D721Med (cell line): ENCODE measurements around the gene NEDD4L.

Source experiments
- DNase-seq: peaks from one replicate; pipeline ENCODE4 v3.0.0; 2011; ENCODE audit warnings: low spot score; ENCODE audit not compliant: insufficient read length
- FAIRE-seq: peaks from 2 replicates; lab custom pipeline; 2011; peaks lifted over from hg19 to GRCh38; lab: Jason Lieb, UNC
- TF ChIP-seq, protein P1 (sequence below): IDR thresholded peaks from 2 replicates; pipeline ENCODE4 v1.5.1; 2012; ENCODE audit warnings: mild to moderate bottlenecking, control low read depth; ENCODE audit not compliant: insufficient read depth; ENCODE audit errors: missing control alignments

NEDD4L gene

DNA sequence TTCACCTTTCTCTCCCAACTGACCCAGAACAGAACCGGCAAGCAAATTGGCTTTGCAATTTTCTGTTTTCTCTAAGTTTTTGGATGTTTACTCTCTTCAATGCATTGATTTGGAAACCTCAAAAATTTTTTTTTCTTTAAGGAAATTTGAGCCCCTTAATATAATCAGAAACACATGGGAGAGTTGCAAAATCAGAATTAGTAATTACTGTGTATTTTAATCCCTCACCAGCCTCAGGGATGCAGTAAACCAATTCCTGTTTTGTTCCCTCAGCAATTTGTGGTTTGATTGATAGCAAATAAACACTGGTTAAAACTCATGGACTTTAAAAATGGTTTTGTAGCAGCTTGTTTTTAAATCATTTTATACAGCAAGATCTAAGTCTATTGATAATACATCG, 281.5 kb downstream of the NEDD4L start:
- no peak for FAIRE-seq
- TF ChIP-seq, protein P1, sequence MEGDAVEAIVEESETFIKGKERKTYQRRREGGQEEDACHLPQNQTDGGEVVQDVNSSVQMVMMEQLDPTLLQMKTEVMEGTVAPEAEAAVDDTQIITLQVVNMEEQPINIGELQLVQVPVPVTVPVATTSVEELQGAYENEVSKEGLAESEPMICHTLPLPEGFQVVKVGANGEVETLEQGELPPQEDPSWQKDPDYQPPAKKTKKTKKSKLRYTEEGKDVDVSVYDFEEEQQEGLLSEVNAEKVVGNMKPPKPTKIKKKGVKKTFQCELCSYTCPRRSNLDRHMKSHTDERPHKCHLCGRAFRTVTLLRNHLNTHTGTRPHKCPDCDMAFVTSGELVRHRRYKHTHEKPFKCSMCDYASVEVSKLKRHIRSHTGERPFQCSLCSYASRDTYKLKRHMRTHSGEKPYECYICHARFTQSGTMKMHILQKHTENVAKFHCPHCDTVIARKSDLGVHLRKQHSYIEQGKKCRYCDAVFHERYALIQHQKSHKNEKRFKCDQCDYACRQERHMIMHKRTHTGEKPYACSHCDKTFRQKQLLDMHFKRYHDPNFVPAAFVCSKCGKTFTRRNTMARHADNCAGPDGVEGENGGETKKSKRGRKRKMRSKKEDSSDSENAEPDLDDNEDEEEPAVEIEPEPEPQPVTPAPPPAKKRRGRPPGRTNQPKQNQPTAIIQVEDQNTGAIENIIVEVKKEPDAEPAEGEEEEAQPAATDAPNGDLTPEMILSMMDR = no peak
- DNase-seq = no peak

DNA sequence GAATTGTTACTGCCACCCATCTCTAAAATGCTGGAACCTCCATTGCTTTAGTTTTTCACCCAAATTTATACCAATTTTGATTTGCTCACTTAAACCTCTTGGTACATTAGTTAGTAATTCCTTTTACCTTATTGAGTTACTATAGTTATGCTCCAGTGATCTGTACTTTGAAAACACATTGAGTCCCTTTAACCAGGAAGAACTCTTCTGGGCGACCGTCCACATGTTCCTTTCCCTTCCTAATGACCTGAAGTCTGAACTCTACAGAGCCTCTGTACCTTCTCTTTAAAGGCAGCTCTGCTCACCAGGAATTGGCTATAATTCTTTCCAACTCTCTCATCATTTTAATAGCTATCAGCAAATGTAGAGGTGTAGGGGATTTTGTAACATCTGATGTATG, 290.0 kb downstream of the NEDD4L start:
- no peak for DNase-seq
- FAIRE-seq = no peak
- TF ChIP-seq, protein P1 = no peak

DNA sequence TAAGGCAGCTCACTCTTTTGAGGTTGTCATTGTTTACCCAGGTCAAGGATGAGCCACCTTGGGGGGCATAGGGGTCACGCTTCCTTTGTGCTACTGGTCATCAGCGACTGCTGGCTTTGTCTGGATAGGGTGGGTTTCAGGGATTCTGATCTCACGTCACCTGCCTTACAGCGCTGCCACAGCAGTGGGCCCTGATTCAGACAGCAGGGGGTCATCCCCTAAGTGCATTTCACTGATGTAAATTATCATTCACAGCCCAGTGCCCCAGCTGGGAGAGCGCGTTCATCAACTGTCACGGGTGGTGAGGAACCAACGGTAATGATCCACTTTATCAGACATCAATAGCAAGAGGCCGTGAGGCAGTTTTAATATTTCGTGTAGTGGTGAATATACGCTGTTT, 291.2 kb downstream of the NEDD4L start:
- TF ChIP-seq, protein P1 = no peak
- DNase-seq (no peak), FAIRE-seq (no peak)

DNA sequence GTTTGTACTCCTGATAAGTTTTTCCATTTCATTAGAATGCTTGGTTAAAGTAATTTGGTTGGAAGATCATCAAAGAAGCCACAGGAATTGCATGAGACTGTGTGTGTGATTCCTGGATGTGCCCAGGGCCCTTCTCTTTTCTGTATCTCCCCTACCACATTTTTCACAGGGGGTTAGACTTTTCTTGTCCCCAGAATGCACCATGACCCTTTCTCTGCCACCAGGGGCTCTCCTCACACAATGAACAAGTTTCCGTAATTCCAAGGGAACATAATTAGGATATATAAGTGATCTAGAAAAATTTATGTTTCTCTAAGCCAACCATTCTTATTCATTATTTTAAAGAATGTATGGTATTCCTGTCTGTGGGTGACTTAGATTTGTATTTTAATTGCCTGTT, 291.8 kb downstream of the NEDD4L start:
- TF ChIP-seq, protein P1 = peak; percentile 8
- FAIRE-seq (peak; percentile 95), DNase-seq (no peak)

DNA sequence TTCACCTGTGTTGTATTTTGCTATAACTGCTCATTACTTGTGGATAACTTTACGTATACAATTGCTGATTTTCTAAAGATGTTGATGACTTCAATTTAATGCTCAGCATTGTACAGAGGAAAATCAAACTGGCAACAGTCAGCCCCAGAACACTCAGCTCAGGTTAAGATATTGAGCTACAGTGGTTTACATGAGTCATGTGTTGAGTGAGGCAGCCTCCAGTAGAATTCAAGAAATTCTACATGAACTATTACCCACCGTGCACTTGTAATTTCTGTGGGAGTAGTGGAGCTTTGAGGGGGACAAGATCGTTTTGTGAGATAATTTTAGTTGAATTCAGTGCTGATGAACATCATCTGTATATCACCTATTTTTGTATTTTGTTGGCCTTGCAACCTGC, 292.6 kb downstream of the NEDD4L start:
- no peak for DNase-seq
- TF ChIP-seq, protein P1 = no peak
- no peak for FAIRE-seq

DNA sequence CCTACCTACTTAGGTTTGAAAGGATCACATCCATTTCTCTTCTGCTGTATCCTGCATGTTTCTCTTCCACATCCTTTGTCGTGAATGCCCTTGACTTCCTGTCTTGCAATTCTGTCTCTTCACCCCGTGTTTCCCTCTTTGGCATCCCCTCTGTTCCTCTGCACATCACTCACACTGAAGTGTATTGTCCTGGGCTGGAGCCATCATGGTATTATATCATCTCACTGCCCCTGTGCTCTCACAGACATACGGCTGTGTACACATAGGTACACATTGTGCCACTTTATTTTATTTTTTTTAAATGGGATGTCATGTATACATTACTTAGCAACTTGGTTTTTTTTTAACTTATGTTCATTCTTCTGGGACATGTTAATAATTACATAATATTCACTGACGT, 293.3 kb downstream of the NEDD4L start:
- peak; percentile 99 for FAIRE-seq
- TF ChIP-seq, protein P1 = no peak
- no peak for DNase-seq

DNA sequence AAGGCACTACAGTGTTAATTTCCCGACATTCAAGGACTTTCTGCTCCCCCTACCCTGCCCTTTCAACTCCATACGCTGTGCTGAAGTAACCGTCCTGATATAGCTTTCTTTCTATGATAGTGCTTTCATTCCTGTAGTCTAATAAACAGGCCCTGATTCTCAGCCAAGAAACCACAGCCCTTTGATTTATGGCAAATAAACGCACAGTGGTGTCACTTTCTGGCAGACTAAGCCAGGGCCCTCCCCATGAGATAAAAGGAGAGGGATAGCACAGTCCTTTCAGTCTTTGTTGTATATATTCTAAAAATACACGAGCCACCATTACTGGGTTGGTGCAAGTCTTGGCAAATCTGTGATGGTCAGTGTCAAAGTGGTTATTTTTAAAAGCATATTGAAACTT, 293.7 kb downstream of the NEDD4L start:
- FAIRE-seq (no peak), DNase-seq (no peak)
- TF ChIP-seq, protein P1 = no peak
